IMR-90 (cell line): Measurements from ENCODE around the gene UNC13B. TPM values are rescaled to one million over a fixed set of nuclear protein-coding genes. Genes with fewer than 3 reads are reported as not detected.

Source experiments
- ATAC-seq: fragments of 200-7000 bp; cut with Tn5 transposase; 2 replicates; pipeline ENCODE4 v1.9.1; 2020; ENCODE audit warnings: low read depth, mild to moderate bottlenecking, moderate library complexity
- BruUV-seq: library from RNA; stranded (reverse); fragments of 400-500 nt; replicated peaks from 2 replicates; lab custom pipeline; 2021; lab: Mats Ljungman, UMichigan
- CTCF ChIA-PET: fragments of 300-600 bp; formaldehyde crosslinking; extraction: SDS; loops from one replicate; lab custom pipeline; 2021; ENCODE audit warnings: antibody characterized with exemption; lab: Yijun Ruan, JAX
- POLR2A ChIA-PET: fragments of 300-600 bp; sonication (Branson Sonifier 250); formaldehyde crosslinking; loops from one replicate; lab custom pipeline; 2022; ENCODE audit warnings: antibody characterized with exemption; ENCODE audit not compliant: unreplicated experiment; lab: Charles Lee
- DNase-seq: peaks from one replicate; pipeline ENCODE4 v3.0.0; 2013
- H2AFZ ChIP-seq: replicated peaks from 2 replicates; pipeline ENCODE3; 2013; ENCODE audit warnings: low read length, mild to moderate bottlenecking; ENCODE audit not compliant: poor library complexity
- H2AK5ac ChIP-seq: 2 replicates; pipeline ENCODE4 v1.6.1; 2013; ENCODE audit warnings: low read depth, low read length, inconsistent platforms
- H2AK9ac ChIP-seq: replicated peaks from 2 replicates; pipeline ENCODE3; 2013; ENCODE audit warnings: mild to moderate bottlenecking, low read depth, low read length, moderate library complexity; ENCODE audit not compliant: poor library complexity
- H2BK120ac ChIP-seq: 2 replicates; pipeline ENCODE4 v1.6.1; 2013; ENCODE audit warnings: low read depth, low read length, inconsistent platforms
- H2BK15ac ChIP-seq: 3 replicates; pipeline ENCODE4 v1.6.1; 2013; ENCODE audit warnings: low read depth, low read length, inconsistent platforms
- H2BK20ac ChIP-seq: 2 replicates; pipeline ENCODE4 v1.6.1; 2013; ENCODE audit warnings: low read depth, mild to moderate bottlenecking, inconsistent platforms, low read length, moderate library complexity
- H2BK5ac ChIP-seq: 2 replicates; pipeline ENCODE4 v1.6.1; 2013; ENCODE audit warnings: mild to moderate bottlenecking, low read depth, low read length, inconsistent platforms; ENCODE audit not compliant: poor library complexity, severe bottlenecking
- H3K14ac ChIP-seq: replicated peaks from 2 replicates; pipeline ENCODE4 v1.6.1; 2013; ENCODE audit warnings: low read depth, low read length, inconsistent platforms
- H3K18ac ChIP-seq: 2 replicates; pipeline ENCODE4 v1.6.1; 2013; ENCODE audit warnings: low read depth, low read length, control low read depth
- H3K23ac ChIP-seq: 2 replicates; pipeline ENCODE4 v1.6.1; 2013; ENCODE audit warnings: low read depth, low read length, inconsistent platforms
- H3K27ac ChIP-seq: 2 replicates; pipeline ENCODE4 v1.5.1; 2013; ENCODE audit warnings: mild to moderate bottlenecking, control low read depth, low read length; ENCODE audit not compliant: insufficient read depth
- H3K27me3 ChIP-seq: 2 replicates; pipeline ENCODE4 v1.6.1; 2013; ENCODE audit warnings: low read length; ENCODE audit not compliant: control insufficient read depth, insufficient read depth
- H3K36me3 ChIP-seq: 2 replicates; pipeline ENCODE4 v1.6.1; 2013; ENCODE audit warnings: low read length, mixed read lengths; ENCODE audit not compliant: control insufficient read depth, insufficient read depth
- H3K4ac ChIP-seq: 2 replicates; pipeline ENCODE4 v1.6.1; 2013; ENCODE audit warnings: low read depth, low read length, inconsistent platforms
- H3K4me1 ChIP-seq: 2 replicates; pipeline ENCODE4 v1.6.1; 2013; ENCODE audit warnings: low read length, mixed read lengths; ENCODE audit not compliant: control insufficient read depth, insufficient read depth
- H3K4me2 ChIP-seq: 2 replicates; pipeline ENCODE4 v1.6.1; 2013; ENCODE audit warnings: low read depth, mild to moderate bottlenecking, control low read depth, low read length, moderate library complexity
- H3K4me3 ChIP-seq: 2 replicates; pipeline ENCODE4 v1.5.1; 2013; ENCODE audit warnings: low read depth, mild to moderate bottlenecking, control low read depth, low read length, moderate library complexity; ENCODE audit not compliant: insufficient read depth
- H3K56ac ChIP-seq: 2 replicates; pipeline ENCODE4 v1.6.1; 2013; ENCODE audit warnings: low read length, inconsistent platforms; ENCODE audit not compliant: insufficient read depth; ENCODE audit errors: extremely low read depth
- H3K79me1 ChIP-seq, 2 experiments: 2 replicates each; pipeline ENCODE4 v1.6.1; 2013; ENCODE audit warnings: low read length in 2 of 2, inconsistent platforms in 1 of 2, low read depth in 1 of 2
- H3K9ac ChIP-seq: 2 replicates; pipeline ENCODE4 v1.6.1; 2013; ENCODE audit warnings: low read depth, low read length, control low read depth
- H3K9me1 ChIP-seq: 2 replicates; pipeline ENCODE4 v1.6.1; 2013; ENCODE audit warnings: low read length, inconsistent platforms; ENCODE audit not compliant: insufficient read depth
- H3K9me3 ChIP-seq: 2 replicates; pipeline ENCODE4 v1.6.1; 2013; ENCODE audit warnings: low read length; ENCODE audit not compliant: control insufficient read depth, insufficient read depth
- H4K20me1 ChIP-seq: 2 replicates; pipeline ENCODE4 v1.6.1; 2013; ENCODE audit warnings: low read length, inconsistent platforms; ENCODE audit not compliant: insufficient read depth
- H4K5ac ChIP-seq: 2 replicates; pipeline ENCODE4 v1.6.1; 2013; ENCODE audit warnings: mild to moderate bottlenecking, low read depth, low read length, control low read depth
- H4K8ac ChIP-seq, 2 experiments: 2 replicates each; pipeline ENCODE4 v1.6.1; 2013; ENCODE audit warnings: low read depth in 2 of 2, low read length in 2 of 2, control low read depth in 1 of 2, inconsistent platforms in 1 of 2
- H4K91ac ChIP-seq: 2 replicates; pipeline ENCODE4 v1.6.1; 2013; ENCODE audit warnings: low read depth, low read length, inconsistent platforms; ENCODE audit not compliant: insufficient read depth
- BHLHE40 ChIP-seq: fragments of 150-350 bp; IDR thresholded peaks from 2 replicates; pipeline ENCODE4 v1.6.1; 2016; ENCODE audit warnings: mild to moderate bottlenecking, low read depth, low read length
- CEBPB ChIP-seq: IDR thresholded peaks from 2 replicates; pipeline ENCODE4 v1.6.1; 2012; ENCODE audit warnings: low read depth, low read length, improper control_type of control experiment
- CHD1 ChIP-seq: IDR thresholded peaks from 2 replicates; pipeline ENCODE4 v1.6.1; 2012; ENCODE audit warnings: low read depth, low read length, improper control_type of control experiment
- FOS ChIP-seq: fragments of 150-350 bp; IDR thresholded peaks from 2 replicates; pipeline ENCODE4 v1.6.1; 2016; ENCODE audit warnings: low read depth, low read length
- MAFK ChIP-seq: IDR thresholded peaks from 2 replicates; pipeline ENCODE4 v1.6.1; 2012; ENCODE audit warnings: low read depth, low read length, improper control_type of control experiment
- MAZ ChIP-seq: IDR thresholded peaks from 2 replicates; pipeline ENCODE4 v1.6.1; 2012; ENCODE audit warnings: low read depth, mild to moderate bottlenecking, low read length, improper control_type of control experiment, moderate library complexity, borderline replicate concordance
- MXI1 ChIP-seq: IDR thresholded peaks from 2 replicates; pipeline ENCODE4 v1.6.1; 2012; ENCODE audit warnings: low read depth, mild to moderate bottlenecking, low read length, moderate library complexity, borderline replicate concordance
- NFE2L2 ChIP-seq: fragments of 150-350 bp; IDR thresholded peaks from 2 replicates; pipeline ENCODE4 v1.6.1; 2016; ENCODE audit warnings: low read depth, mild to moderate bottlenecking, low read length
- POLR2A ChIP-seq: IDR thresholded peaks from 2 replicates; pipeline ENCODE4 v1.6.1; 2012; ENCODE audit warnings: mild to moderate bottlenecking, low read depth, low read length
- RAD21 ChIP-seq: IDR thresholded peaks from 2 replicates; pipeline ENCODE4 v1.6.1; 2012; ENCODE audit warnings: low read length, improper control_type of control experiment
- RCOR1 ChIP-seq: IDR thresholded peaks from 2 replicates; pipeline ENCODE4 v1.6.1; 2012; ENCODE audit warnings: mild to moderate bottlenecking, low read length, improper control_type of control experiment; ENCODE audit not compliant: insufficient replicate concordance
- RFX5 ChIP-seq: IDR thresholded peaks from 2 replicates; pipeline ENCODE4 v1.8.0; 2012; ENCODE audit warnings: low read depth, mild to moderate bottlenecking, low read length, moderate library complexity
- SMC3 ChIP-seq: fragments of 150-350 bp; IDR thresholded peaks from 2 replicates; pipeline ENCODE4 v1.6.1; 2016; ENCODE audit warnings: low read depth, mild to moderate bottlenecking, antibody characterized with exemption, low read length, moderate library complexity
- WGBS, 2 experiments: methylation state at CpG; one replicate each; pipeline versions ENCODE4 v1.1.5 to v1.1.7; 2013; ENCODE audit warnings: missing lambda C conversion rate in 2 of 2; ENCODE audit not compliant: insufficient read length in 1 of 2; ENCODE audit errors: extremely low coverage in 2 of 2; 5-methylcytosine and 5-hydroxymethylcytosine counted together
- dilution Hi-C: fragments of 300-500 bp; cut with HindIII; formaldehyde crosslinking; loops from one replicate; pipeline ENCODE4 v1.14.3; 2018; ENCODE audit warnings: low sequenced_read_pairs; ENCODE audit not compliant: unreplicated experiment
- in situ Hi-C: fragments of 300-500 bp; cut with MboI; formaldehyde crosslinking; loops from 3 replicates; pipeline ENCODE4 v1.14.3; 2019; ENCODE audit warnings: low sequenced_read_pairs, inconsistent platforms, mixed read lengths
- intact Hi-C: fragments of 100-400 bp; cut with micrococcal nuclease; formaldehyde crosslinking; loops from 2 replicates; pipeline ENCODE4 v1.10.0; 2022
- polyA plus RNA-seq, 3 experiments: library from polyadenylated mRNA; depleted of rRNA; stranded (reverse); fragments of >200 nt; gene quantifications; 2 replicates each; pipeline ENCODE4 v1.2.3, GENCODE V29; 2012; ENCODE audit warnings: low replicate concordance in 1 of 3
- total RNA-seq: library from RNA; depleted of rRNA; stranded (reverse); fragments of >200 nt; gene quantifications from 2 replicates; pipeline ENCODE4 v1.2.3, GENCODE V29; 2012
- TF ChIP-seq, protein P1 (sequence below): conservative IDR thresholded peaks from 2 replicates; pipeline ENCODE4 v1.5.1; 2012; ENCODE audit warnings: mild to moderate bottlenecking, low read depth, low read length, improper control_type of control experiment
- TF ChIP-seq, protein P2 (sequence below): fragments of 150-350 bp; IDR thresholded peaks from 2 replicates; pipeline ENCODE4 v1.6.1; 2017; ENCODE audit warnings: mild to moderate bottlenecking, antibody characterized with exemption, low read length, low read depth
- TF ChIP-seq, protein P3 (sequence below): fragments of 150-350 bp; IDR thresholded peaks from 2 replicates; pipeline ENCODE4 v1.6.1; 2016; ENCODE audit warnings: low read depth, mild to moderate bottlenecking, low read length, moderate library complexity, borderline replicate concordance

UNC13B gene
- total and polyA plus RNA-seq, 2 of the 4 experiments (the other 2 are of a cell fraction) = 7.5 to 14.3 TPM

DNA sequence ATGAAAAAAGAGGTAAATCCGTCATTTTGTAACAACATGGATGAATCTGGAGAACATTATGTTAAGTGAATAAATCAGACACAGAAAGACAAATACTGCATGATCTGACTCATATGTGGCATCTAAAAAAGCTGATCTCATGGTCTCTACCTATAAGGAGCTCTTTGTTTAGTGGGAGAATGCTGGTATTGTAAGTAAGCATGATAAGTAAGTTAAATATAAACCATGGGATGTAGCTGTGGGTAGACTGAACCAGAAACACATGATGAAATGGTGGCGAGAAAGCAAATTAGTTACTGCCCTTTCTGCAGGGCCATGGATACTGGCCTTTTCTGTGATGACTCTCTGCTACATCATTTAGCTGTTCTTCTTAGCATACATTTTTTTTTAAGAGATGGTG, 261.7 kb downstream of the UNC13B start:
- Histone ChIP-seq H3K36me3 (no peaks in the 10 kb centered on the region), H3K9me1 (no peaks in the 10 kb centered on the region), H2AK5ac (no peak overlapping the region), H3K27me3 (peaks cover 3% of the 10 kb centered on the region; the same call in 1 of the 2 replicates), H2BK20ac (no peak overlapping the region), H3K4me3 (no peak overlapping the region), H4K91ac (no peak overlapping the region), H4K5ac (no peak overlapping the region), H3K4ac (no peak overlapping the region), H3K56ac (no peak overlapping the region), H3K9me3 (no peaks in the 10 kb centered on the region), H2BK5ac (no peak overlapping the region), H4K8ac (no peak overlapping the region), H2AFZ (no peak overlapping the region), H3K18ac (no peak overlapping the region), H3K4me1 (no peaks in the 10 kb centered on the region), H3K4me2 (no peak overlapping the region), H3K79me1 (no peaks in the 10 kb centered on the region), H3K9ac (no peak overlapping the region), H2BK120ac (no peak overlapping the region), H4K20me1 (no peaks in the 10 kb centered on the region), H3K27ac (no peak overlapping the region), H3K14ac (no peak overlapping the region), H2BK15ac (no peak overlapping the region), H2AK9ac (no peak overlapping the region), H3K23ac (no peak overlapping the region)
- ATAC-seq = no peak; the same call in 1 of the 2 replicates
- TF ChIP-seq, protein P1, sequence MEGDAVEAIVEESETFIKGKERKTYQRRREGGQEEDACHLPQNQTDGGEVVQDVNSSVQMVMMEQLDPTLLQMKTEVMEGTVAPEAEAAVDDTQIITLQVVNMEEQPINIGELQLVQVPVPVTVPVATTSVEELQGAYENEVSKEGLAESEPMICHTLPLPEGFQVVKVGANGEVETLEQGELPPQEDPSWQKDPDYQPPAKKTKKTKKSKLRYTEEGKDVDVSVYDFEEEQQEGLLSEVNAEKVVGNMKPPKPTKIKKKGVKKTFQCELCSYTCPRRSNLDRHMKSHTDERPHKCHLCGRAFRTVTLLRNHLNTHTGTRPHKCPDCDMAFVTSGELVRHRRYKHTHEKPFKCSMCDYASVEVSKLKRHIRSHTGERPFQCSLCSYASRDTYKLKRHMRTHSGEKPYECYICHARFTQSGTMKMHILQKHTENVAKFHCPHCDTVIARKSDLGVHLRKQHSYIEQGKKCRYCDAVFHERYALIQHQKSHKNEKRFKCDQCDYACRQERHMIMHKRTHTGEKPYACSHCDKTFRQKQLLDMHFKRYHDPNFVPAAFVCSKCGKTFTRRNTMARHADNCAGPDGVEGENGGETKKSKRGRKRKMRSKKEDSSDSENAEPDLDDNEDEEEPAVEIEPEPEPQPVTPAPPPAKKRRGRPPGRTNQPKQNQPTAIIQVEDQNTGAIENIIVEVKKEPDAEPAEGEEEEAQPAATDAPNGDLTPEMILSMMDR = no peak
- no peak for TF ChIP-seq POLR2A
- no peak for TF ChIP-seq SMC3
- no peak for TF ChIP-seq CEBPB
- no peak for TF ChIP-seq RFX5
- TF ChIP-seq, protein P2, sequence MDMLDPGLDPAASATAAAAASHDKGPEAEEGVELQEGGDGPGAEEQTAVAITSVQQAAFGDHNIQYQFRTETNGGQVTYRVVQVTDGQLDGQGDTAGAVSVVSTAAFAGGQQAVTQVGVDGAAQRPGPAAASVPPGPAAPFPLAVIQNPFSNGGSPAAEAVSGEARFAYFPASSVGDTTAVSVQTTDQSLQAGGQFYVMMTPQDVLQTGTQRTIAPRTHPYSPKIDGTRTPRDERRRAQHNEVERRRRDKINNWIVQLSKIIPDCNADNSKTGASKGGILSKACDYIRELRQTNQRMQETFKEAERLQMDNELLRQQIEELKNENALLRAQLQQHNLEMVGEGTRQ = no peak
- TF ChIP-seq MXI1 = no peak
- no peak for TF ChIP-seq MAFK
- no peak for TF ChIP-seq FOS
- no peak for TF ChIP-seq MAZ
- TF ChIP-seq NFE2L2 = no peak
- no peak for TF ChIP-seq RCOR1
- TF ChIP-seq, protein P3, sequence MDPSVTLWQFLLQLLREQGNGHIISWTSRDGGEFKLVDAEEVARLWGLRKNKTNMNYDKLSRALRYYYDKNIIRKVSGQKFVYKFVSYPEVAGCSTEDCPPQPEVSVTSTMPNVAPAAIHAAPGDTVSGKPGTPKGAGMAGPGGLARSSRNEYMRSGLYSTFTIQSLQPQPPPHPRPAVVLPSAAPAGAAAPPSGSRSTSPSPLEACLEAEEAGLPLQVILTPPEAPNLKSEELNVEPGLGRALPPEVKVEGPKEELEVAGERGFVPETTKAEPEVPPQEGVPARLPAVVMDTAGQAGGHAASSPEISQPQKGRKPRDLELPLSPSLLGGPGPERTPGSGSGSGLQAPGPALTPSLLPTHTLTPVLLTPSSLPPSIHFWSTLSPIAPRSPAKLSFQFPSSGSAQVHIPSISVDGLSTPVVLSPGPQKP = no peak
- no peak for TF ChIP-seq CHD1
- no peak for TF ChIP-seq BHLHE40
- TF ChIP-seq RAD21 = no peak
- BruUV-seq = no TSS peak
- WGBS, 2 experiments = no CpG with 5 or more reads among the region's 2 CpGs
- dilution Hi-C loops (no loop called here), in situ Hi-C loops (no loop called here), intact Hi-C loops (no loop called here)
- POLR2A ChIA-PET = no interaction called here
- DNase-seq = peak; percentile 65
- CTCF ChIA-PET = interaction anchor here (0.6 kb wide), 1 partner anchor 9 kb away, joined by 3 read pairs; no protein-coding TSS in a partner anchor
